ENCODE results near the gene FAM174C. TPM values are rescaled to one million over a fixed set of nuclear protein-coding genes. Genes with fewer than 3 reads are reported as not detected.

FAM174C gene
- total RNA-seq, 4 donors from 2014 or later: 47.2 to 69.1 (median 59.3) TPM

GRCh38 chr19:1248786-1249297, 26.5 kb upstream of the FAM174C start:
- TF ChIP-seq, protein P1, sequence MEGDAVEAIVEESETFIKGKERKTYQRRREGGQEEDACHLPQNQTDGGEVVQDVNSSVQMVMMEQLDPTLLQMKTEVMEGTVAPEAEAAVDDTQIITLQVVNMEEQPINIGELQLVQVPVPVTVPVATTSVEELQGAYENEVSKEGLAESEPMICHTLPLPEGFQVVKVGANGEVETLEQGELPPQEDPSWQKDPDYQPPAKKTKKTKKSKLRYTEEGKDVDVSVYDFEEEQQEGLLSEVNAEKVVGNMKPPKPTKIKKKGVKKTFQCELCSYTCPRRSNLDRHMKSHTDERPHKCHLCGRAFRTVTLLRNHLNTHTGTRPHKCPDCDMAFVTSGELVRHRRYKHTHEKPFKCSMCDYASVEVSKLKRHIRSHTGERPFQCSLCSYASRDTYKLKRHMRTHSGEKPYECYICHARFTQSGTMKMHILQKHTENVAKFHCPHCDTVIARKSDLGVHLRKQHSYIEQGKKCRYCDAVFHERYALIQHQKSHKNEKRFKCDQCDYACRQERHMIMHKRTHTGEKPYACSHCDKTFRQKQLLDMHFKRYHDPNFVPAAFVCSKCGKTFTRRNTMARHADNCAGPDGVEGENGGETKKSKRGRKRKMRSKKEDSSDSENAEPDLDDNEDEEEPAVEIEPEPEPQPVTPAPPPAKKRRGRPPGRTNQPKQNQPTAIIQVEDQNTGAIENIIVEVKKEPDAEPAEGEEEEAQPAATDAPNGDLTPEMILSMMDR (IDR thresholded peaks at IDR 0.05): peak in 2 of 3 donors; percentile 88 to 92
- DNase-seq (ENCODE audit: low spot score): no peak

DNA sequence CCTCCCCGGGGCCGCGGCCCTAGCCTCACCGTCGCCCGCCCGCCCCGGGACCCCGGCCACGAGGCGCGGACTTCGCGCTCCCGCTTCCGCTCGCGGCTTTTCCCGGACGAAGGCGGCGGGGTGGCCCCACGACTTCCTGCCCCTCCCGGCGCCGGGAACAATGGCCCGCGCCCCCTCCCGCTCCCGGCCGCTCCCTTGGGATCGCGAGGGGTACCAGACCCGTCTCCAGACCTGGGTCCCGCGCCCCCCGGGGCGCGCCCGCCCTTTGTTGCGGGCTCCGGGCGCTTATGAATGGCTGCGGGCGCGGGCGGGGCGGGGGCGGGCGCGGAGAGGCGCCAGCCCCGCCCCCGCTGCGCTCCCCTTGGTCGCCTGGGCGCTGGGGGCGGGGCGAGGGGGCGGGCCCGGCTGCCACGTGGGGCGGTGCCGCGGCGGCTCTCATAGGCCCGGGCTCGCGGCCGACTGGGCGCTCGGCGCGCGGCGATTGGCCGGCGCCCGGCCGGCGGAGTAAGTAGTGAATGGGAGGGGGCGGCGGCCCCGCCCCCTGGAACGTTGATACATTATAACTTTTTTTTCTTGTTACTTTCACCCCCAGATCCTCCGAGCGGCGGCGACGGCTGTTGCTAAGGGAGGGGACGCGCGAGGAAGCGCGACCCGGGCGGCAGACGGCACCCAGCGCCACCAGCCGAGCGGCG, 25.9 kb upstream of the FAM174C start:
- ATAC-seq (ENCODE audit: low FRiP score) (peak; percentile 29), DNase-seq (ENCODE audit: low spot score) (no peak)
- TF ChIP-seq, protein P1 (IDR thresholded peaks at IDR 0.05): no peak

More at GRCh38 chr19:1248786-1249297, 26.5 kb upstream of the FAM174C start:
- ATAC-seq (ENCODE audit: low FRiP score): peak; percentile 13

DNA sequence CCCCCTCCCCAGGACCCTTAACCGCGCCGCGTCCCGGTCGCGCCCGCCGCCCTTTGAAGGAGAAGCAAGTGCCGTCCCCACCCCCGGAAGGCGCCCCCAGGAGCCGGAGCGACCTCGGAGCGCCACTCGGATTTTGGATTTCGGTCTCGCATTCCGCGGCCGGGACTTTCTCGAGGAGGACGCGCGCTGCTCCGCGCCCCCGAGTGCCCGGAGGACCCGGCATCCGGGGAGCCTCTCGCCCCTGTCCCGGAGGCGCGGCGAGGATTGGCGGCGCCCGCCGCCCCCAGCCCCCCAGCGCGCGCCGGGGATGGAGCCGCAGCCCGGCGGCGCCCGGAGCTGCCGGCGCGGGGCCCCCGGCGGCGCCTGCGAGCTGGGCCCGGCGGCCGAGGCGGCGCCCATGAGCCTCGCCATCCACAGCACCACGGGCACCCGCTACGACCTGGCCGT, 25.3 kb upstream of the FAM174C start:
- ATAC-seq (ENCODE audit: low FRiP score): no peak
- TF ChIP-seq, protein P1 (IDR thresholded peaks at IDR 0.05): no peak

DNA sequence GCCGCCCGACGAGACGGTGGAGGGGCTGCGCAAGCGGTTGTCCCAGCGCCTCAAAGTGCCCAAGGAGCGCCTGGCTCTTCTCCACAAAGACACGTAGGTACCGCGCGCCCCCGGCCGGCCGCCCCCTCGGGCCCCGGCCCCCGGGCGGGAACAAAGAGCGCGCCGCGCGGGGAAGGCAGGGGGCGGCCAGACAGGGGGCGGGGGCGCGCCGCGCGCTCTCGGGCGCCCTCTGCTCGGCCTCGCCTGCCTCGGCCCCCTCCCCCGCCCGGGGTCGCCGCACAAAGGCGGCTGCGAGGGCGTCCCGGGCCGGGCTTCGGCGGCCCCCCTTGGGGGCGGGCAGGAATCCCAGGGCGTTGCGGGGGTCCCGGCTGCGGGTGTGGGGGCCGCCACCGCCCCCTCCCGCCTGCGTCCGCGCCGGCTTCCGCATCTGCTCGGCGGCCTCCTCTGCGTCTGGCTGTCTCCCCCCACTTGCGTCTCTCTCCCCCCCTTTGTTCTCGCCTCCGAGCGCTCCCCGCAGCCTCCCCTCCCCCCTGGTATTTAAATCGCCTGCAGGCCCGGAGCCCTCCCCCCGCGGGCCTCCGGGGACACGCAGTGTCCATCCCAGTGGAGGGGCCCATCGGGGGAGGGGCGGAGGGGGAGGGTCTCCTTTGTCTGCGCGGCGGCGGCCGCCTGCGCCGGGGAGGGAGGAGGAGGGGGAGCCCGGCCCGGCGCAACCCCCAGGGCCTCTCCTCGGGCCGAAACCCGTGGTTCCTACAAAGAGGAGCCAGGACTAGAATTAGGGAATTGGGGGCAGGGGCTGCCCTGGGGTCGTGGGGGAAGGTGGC, 24.7 kb upstream of the FAM174C start:
- TF ChIP-seq, protein P1 (IDR thresholded peaks at IDR 0.05): no peak
- ATAC-seq (ENCODE audit: low FRiP score): no peak
- no peak for DNase-seq (ENCODE audit: low spot score)

More for the DNA sequence above, 25.3 kb upstream of the FAM174C start:
- DNase-seq (ENCODE audit: low spot score): no peak

- ATAC-seq (ENCODE audit: low FRiP score) (no peak), DNase-seq (ENCODE audit: low spot score) (no peak)
- TF ChIP-seq, protein P1 (IDR thresholded peaks at IDR 0.05): no peak
Measured at GRCh38 chr19:1251330-1252220, 23.8 kb upstream of the FAM174C start.

DNA sequence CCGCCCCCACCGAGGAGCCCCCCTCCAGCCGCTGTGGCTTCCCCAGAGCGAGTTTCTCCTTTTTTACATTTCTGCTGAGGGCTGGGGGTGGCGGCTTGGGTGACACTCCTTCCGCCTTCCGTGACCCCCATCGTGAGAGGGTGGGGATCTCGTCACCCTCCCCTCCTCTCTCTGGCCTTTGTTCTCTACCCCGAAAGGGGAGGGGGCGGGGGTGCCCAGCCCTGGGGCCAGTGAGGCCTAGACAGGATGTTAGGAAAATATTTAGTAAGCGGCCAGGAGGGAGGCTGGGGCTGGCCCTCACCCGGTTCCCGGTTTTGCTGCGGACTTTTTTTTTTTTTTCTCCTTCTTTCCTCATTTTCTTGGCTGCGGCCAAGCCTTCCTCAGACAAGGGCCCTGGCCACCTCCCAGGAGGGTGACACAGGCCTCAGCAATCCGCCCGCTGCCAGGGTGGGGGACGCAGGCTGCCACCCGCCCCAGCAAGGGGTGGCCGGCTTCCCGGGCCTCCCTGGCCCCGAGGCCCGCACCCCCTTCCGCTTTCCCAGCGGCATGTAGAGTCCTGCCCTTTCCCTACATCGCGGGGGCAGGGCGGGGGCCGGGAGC, 23.0 kb upstream of the FAM174C start:
- ATAC-seq (ENCODE audit: low FRiP score): peak; percentile 15
- TF ChIP-seq, protein P1 (IDR thresholded peaks at IDR 0.05): no peak
- no peak for DNase-seq (ENCODE audit: low spot score)

All from omental fat pad (tissue), 4 donors.